GM12873 (cell line): ENCODE measurements around the gene POU4F3.

Experiments
- TF ChIP-seq, protein P1 (sequence below): IDR thresholded peaks from 2 replicates; pipeline ENCODE4 v1.5.1; 2012; ENCODE audit warnings: low read depth, mild to moderate bottlenecking, moderate library complexity, low read length, control low read depth; ENCODE audit not compliant: insufficient read depth; ENCODE audit errors: missing control alignments

Gene POU4F3

DNA sequence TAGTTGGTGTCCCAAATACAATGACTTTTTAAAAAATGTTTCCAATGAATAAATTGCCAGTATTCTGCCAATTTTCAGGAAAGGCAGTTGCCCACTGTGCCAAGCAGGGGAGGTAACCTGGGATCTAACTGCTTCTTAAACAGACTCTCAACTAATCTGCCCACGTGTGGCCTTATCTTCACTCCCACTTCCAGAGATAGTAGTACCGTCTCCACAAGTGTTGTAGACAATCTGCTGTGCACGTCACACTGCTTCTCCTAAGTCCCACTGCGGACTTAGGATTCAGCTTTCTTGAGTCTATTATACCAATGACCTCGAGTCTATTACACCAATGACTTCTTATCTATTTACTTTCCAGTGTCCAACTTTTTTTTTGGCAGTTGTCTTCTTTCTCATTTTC lies 21.2 kb downstream of the POU4F3 start:
- TF ChIP-seq, protein P1, sequence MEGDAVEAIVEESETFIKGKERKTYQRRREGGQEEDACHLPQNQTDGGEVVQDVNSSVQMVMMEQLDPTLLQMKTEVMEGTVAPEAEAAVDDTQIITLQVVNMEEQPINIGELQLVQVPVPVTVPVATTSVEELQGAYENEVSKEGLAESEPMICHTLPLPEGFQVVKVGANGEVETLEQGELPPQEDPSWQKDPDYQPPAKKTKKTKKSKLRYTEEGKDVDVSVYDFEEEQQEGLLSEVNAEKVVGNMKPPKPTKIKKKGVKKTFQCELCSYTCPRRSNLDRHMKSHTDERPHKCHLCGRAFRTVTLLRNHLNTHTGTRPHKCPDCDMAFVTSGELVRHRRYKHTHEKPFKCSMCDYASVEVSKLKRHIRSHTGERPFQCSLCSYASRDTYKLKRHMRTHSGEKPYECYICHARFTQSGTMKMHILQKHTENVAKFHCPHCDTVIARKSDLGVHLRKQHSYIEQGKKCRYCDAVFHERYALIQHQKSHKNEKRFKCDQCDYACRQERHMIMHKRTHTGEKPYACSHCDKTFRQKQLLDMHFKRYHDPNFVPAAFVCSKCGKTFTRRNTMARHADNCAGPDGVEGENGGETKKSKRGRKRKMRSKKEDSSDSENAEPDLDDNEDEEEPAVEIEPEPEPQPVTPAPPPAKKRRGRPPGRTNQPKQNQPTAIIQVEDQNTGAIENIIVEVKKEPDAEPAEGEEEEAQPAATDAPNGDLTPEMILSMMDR: no peak

DNA sequence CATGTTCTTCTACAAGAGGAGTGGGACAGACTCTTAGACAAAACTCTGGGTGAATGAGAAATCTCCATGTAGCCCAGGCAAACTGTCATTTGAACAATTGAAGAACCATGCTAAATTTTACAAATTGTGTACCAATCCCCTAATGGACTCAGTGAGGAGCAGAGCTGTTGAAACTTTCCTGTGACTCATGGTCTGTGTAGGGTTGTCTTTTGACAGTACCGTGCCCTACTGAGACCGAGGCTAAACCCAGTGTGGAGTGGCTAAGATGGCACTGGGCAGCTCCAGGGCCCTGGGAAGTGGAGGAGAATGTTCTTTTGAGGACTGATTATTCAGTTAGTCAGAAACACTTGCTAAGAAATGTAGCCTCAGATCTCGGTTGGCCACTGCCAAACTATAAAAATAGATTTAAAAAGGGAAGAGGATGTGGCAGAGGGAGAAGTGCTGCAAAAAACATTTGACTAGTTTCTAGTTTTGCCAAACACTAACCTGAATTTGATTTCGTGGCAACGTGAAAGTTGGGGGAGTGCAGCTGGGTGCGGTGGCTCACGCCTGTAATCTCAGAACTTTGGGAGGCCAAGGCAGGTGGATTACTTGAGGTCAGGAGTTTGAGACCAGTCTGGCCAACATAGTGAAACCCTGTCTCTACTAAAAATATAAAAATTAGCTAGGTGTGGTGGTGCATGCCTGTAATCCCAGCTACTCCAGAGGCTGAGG lies 24.7 kb downstream of the POU4F3 start:
- TF ChIP-seq, protein P1: no peak

DNA sequence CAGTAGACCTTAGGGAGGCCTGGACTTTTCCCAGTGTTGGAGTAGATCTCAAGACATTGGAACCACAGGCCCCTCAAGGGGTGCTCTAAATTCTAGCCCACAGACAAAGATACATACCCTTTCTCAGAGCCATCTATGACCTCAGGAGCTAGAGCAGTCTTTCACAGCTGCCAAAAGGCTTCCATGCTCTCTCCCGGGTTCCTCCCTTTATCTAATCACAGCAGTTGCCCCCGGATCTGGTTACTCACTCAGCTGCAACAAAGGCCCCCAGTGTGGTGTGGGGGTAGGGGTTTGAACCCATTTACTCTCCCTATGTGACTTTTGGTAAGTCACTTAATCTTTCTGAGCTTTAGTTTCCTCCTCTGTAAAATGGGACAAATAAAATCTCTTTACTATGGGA lies 27.0 kb downstream of the POU4F3 start:
- TF ChIP-seq, protein P1: no peak

DNA sequence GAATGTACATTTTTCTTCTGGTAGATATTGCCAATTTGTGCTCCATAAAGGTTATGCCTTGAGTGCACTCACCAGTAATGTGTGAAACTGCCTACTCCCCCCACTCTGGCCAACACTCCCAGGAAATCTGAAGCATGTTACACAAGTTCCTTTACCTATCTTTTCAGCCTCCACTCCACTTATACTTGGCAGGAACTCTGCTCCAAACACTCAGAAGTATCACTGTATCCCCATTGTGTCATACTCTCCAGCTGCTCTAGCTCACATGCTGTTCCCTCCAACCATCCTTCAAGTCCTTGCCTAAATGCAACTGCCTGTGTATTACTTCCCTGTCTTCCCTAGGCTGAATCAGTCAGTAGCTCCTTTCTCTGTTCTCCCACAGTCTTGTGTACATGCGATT lies 28.3 kb downstream of the POU4F3 start:
- TF ChIP-seq, protein P1: no peak

DNA sequence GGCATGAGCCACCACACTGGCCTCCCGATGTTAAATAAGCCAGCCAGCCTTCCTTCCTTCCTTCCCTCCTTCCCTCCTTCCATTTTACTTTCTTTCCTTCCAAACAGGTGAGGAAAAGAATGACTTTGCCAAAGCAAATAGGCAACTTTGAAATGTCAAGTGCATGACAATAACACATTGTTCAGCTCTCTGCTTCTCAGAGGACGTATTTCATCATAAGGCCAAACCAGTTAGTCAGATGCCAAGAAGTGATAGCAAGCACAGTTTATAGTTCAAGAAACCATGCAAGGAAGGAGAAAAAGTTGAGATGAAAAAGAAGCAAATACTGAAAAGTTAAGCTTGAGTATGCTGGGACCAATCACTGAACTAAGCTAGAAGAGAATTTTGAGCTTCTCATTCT lies 29.5 kb downstream of the POU4F3 start:
- TF ChIP-seq, protein P1: no peak

DNA sequence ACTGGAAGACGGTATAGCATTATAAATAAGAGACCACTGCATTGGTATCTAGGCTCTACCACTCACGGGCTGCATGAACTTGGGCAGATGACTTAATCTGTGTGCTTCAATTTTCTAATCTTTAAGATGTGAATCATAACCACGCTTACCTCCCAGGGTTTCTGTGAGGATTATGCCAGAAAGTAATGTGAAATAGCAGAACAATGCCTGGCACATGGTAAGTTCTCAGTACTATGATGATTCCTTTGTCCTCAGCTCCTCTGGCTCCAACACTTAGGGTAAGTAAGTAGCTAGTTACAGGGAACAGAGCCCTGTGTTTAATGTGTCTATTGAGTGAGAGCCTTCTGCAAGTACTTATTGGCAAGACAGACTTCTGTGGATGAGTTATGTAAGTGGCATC lies 31.1 kb downstream of the POU4F3 start:
- TF ChIP-seq, protein P1: no peak

DNA sequence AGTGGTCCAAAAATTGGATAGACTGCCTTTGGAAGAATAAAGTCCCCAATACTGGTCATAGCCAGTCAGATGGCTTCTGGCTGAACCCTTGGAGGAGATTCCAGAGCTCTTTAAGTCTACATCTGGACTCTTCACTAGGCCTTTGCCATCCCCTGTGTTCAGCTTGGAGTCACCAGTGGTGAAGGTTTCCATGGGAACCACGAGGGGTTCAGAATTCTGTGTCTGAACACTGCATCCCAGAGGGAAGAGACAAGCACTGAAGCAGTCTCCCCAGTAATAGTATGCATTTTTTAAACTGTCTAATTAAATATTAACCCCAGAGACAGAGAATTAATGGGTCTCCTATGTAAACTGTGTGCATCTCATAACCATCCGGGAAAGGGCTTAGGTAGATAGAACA lies 38.2 kb downstream of the POU4F3 start:
- TF ChIP-seq, protein P1: no peak
